Sigmoid colon (tissue), 7 donors: ENCODE data around the gene POU6F2. TPM values are rescaled to one million over a fixed set of nuclear protein-coding genes. Genes with fewer than 3 reads are reported as not detected.

ENCODE experiments used
- DNase-seq: peaks from one replicate; pipeline ENCODE4 v3.0.0-alpha.2; 2019
- H3K27ac ChIP-seq, 4 donors: fragments of 200-600 bp; sonication (generic); one replicate each; pipeline ENCODE4 v1.5.1; 2016 to 2019; ENCODE audit warnings: mild to moderate bottlenecking in 1 of 4
- H3K27me3 ChIP-seq, 3 donors: fragments of 200-600 bp; sonication (generic); one replicate each; pipeline ENCODE4 v1.5.1; 2019; ENCODE audit warnings: mild to moderate bottlenecking in 1 of 3
- H3K36me3 ChIP-seq, 4 donors: fragments of 200-600 bp; sonication (generic); one replicate each; pipeline ENCODE4 v1.5.1; 2016 to 2019
- H3K4me1 ChIP-seq, 4 donors: fragments of 200-600 bp; sonication (generic); one replicate each; pipeline ENCODE4 v1.5.1; 2017 to 2019
- H3K4me3 ChIP-seq, 4 donors: fragments of 200-600 bp; sonication (generic); one replicate each; pipeline ENCODE4 v1.5.1; 2017 to 2019; ENCODE audit warnings: mild to moderate bottlenecking in 2 of 4, moderate library complexity in 1 of 4
- H3K9me3 ChIP-seq, 4 donors: fragments of 200-600 bp in 3 of 4; sonication (generic) in 3 of 4; one replicate each; pipeline versions ENCODE4 v1.5.1 to v1.6.1; 2013 to 2019
- EP300 ChIP-seq, 4 donors: sonication (generic); formaldehyde crosslinking; IDR thresholded peaks; one replicate each; pipeline ENCODE4 v1.6.1; 2017; ENCODE audit warnings: antibody characterized with exemption in 4 of 4
- POLR2A ChIP-seq, 2 donors: fragments of 450-650 bp; IDR thresholded peaks; one replicate each; pipeline ENCODE4 v1.6.1; 2016; ENCODE audit warnings: antibody characterized with exemption in 2 of 2, mild to moderate bottlenecking in 2 of 2, moderate library complexity in 2 of 2
- POLR2AphosphoS5 ChIP-seq, 4 donors: sonication (generic); formaldehyde crosslinking; IDR thresholded peaks; one replicate each; pipeline ENCODE4 v1.6.1; 2017; ENCODE audit warnings: antibody characterized with exemption in 4 of 4
- WGBS, 2 donors: extraction: QIAGEN DNeasy Blood & Tissue Kit; methylation state at CpG; one replicate each; pipeline ENCODE4 v1.1.7; 2013; 5-methylcytosine and 5-hydroxymethylcytosine counted together
- intact Hi-C: fragments of 100-400 bp; cut with DNase I; formaldehyde crosslinking; loops from one replicate; pipeline ENCODE4 v1.15.1; 2023
- polyA plus RNA-seq, 3 donors: library from polyadenylated mRNA; stranded (reverse); fragments of 200-250 nt; gene quantifications; one replicate each; pipeline ENCODE4 v1.2.3, GENCODE V29; 2013
- total RNA-seq, 4 donors: library from RNA; depleted of rRNA; stranded (reverse); fragments of >200 nt; gene quantifications; one replicate each; pipeline ENCODE4 v1.1.0, GENCODE V29; 2016
- TF ChIP-seq, protein P1 (sequence below), 4 experiments: fragments of 450-650 bp in 3 of 4; fragments of 200-600 bp in 1 of 4; IDR thresholded peaks; one replicate each; pipeline ENCODE4 v1.5.1; 2016 to 2019; ENCODE audit warnings: antibody characterized with exemption in 4 of 4, mild to moderate bottlenecking in 3 of 4, moderate library complexity in 2 of 4
- donor health status: healthy with polysubstance abuse.
- donor health status: Bipolar disorder and iron deficiency.
- donor health status: healthy.

Gene POU6F2
- total and polyA plus RNA-seq, 7 donors = 0.04 TPM; not detected in 6

DNA sequence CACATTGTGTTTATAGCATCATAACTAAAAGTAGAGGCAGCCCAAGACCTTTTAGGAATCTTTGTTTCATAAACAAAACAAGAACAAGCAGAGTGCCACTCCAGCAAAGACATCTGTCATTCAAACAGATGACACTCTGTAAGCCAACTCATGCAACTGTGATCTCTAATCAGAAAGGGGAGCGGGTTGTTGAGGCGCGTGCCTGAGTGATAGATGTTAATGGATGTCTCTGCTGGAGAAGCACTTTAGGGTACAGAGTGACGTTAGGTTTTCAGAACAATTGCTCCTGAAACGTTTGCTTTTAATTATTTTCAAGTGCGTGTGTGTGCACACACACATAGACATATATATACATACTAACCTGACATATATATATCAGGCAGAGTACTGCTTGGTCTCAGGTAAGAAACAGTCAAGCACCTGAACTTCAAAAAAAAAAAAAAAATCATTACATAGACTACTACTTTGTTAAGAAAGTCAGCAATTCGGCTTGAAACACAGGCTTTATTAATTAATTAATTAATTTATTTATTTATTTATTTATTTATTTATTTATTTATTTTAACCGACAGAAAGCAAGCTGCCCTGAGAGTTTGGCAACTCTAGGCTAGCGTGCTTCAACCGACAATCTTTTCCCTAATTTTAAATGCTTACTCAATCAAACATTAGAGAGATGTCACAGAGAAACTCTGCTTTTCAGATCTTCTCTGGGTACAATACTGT lies 109.1 kb downstream of the POU6F2 start:
- no peak for DNase-seq
- Histone ChIP-seq H3K27ac (no peak overlapping the region), H3K36me3 (no peaks in the 10 kb centered on the region), H3K4me3 (no peak overlapping the region), H3K4me1 (no peaks in the 10 kb centered on the region), H3K27me3 (no peaks in the 10 kb centered on the region), H3K9me3 (no peaks in the 10 kb centered on the region)
- 84 to 90% methylated on average over 10 of the region's 10 CpGs for WGBS, 2 donors
- TF ChIP-seq POLR2AphosphoS5 (IDR thresholded peaks at IDR 0.05) (no peak), EP300 (IDR thresholded peaks at IDR 0.05) (no peak), POLR2A (IDR thresholded peaks at IDR 0.05) (no peak)
- TF ChIP-seq, protein P1, sequence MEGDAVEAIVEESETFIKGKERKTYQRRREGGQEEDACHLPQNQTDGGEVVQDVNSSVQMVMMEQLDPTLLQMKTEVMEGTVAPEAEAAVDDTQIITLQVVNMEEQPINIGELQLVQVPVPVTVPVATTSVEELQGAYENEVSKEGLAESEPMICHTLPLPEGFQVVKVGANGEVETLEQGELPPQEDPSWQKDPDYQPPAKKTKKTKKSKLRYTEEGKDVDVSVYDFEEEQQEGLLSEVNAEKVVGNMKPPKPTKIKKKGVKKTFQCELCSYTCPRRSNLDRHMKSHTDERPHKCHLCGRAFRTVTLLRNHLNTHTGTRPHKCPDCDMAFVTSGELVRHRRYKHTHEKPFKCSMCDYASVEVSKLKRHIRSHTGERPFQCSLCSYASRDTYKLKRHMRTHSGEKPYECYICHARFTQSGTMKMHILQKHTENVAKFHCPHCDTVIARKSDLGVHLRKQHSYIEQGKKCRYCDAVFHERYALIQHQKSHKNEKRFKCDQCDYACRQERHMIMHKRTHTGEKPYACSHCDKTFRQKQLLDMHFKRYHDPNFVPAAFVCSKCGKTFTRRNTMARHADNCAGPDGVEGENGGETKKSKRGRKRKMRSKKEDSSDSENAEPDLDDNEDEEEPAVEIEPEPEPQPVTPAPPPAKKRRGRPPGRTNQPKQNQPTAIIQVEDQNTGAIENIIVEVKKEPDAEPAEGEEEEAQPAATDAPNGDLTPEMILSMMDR (IDR thresholded peaks at IDR 0.05) = no peak
- intact Hi-C loops = no loop called here

DNA sequence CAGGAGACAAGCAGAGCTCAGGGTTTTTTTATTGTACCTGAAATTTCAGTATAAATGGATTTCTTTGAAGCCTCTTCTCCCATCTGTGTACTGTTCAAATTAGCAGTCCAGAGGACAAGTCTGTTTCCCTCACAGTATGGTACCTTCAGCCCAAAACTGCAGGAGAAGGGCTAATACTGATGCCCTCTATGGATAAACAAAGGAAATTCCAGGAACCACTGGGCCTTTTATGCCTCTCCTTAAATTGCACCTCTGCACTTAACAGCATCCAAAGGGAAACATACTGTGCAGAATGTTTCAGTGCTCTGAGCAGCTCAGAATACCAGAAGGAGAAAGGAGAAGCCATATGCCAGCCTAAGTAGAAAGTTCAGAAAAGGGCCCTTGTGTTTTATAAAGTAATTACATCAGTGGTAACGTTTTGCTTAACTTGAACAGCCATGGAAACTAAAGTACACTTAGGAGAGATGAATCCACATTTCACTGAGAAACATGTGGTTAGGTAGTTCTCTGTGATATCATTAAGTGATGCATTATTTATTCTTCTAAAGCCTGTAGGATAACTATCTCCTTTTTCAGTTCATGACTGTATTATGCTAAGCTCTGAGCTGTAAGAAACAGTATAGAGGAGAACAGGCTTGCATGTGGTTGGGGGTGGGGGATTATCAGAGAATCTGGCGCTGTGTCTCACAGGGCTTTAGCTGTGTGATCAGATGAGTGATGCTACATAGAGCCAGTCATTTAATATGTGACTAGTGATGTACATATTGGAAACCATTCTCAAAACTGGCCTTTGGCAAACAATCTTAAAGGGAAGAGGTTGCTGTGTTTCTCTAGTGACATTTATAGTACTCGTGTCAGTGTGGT lies 111.3 kb downstream of the POU6F2 start:
- DNase-seq = no peak
- 61 to 76% methylated on average over 3 of the region's 3 CpGs for WGBS, 2 donors
- Histone ChIP-seq H3K36me3 (no peaks in the 10 kb centered on the region), H3K27me3 (no peaks in the 10 kb centered on the region), H3K27ac (no peak overlapping the region), H3K4me1 (no peaks in the 10 kb centered on the region), H3K9me3 (no peaks in the 10 kb centered on the region), H3K4me3 (no peak overlapping the region)
- TF ChIP-seq POLR2AphosphoS5 (IDR thresholded peaks at IDR 0.05) = no peak
- intact Hi-C loops = no loop called here

DNA sequence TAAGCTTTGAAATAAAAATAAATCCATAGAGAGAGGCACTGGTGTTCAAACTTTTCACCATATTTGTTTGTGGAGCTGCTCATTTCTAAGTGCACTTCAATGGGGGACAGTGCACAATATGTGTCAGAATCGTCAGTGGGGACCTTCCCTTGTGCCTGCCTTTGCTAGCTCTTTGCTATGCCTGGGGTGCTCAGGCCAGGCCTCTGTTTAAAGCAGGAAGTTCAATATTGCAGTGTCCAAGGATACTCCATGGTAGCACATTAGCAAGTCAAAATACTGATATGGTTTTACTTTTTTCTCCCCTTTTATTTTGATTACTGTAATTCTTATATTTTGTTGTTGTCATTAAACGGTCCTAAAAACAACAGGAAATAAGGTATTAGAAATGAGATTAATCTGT lies 113.4 kb downstream of the POU6F2 start:
- H3K27ac ChIP-seq = no peak overlapping the region
- no peaks in the 10 kb centered on the region for H3K36me3 ChIP-seq
- H3K9me3 ChIP-seq = no peaks in the 10 kb centered on the region
- intact Hi-C loops = no loop called here
- no peaks in the 10 kb centered on the region for H3K27me3 ChIP-seq
- TF ChIP-seq POLR2AphosphoS5 (IDR thresholded peaks at IDR 0.05) (no peak), POLR2A (IDR thresholded peaks at IDR 0.05) (no peak), EP300 (IDR thresholded peaks at IDR 0.05) (no peak)
- TF ChIP-seq, protein P1 (IDR thresholded peaks at IDR 0.05) = no peak
- no peak for DNase-seq
- H3K4me1 ChIP-seq = no peaks in the 10 kb centered on the region
- 61 to 77% methylated on average over 2 of the region's 2 CpGs for WGBS, 2 donors
- H3K4me3 ChIP-seq = no peak overlapping the region

DNA sequence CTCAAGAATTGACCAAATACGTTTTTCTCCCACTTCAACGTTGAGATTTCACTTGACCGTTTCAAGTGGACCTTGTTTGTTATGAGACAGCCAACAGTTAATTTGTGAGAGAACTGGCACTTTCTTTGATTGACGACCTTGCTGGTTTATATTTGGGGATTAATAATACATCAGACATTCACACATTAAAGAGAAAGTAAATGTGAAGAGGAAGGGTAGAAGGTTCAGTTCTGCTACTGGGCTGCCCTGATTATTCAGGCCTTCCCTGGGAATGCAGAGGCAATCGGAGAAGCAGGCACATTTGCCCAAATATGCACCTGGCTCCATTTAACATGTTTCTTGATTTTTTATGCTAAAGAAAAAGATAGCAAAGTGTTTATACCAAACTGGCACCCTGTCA lies 114.1 kb downstream of the POU6F2 start:
- Histone ChIP-seq H3K4me3 (no peak overlapping the region), H3K9me3 (no peaks in the 10 kb centered on the region), H3K27ac (no peak overlapping the region), H3K27me3 (no peaks in the 10 kb centered on the region), H3K4me1 (no peaks in the 10 kb centered on the region), H3K36me3 (no peaks in the 10 kb centered on the region)
- intact Hi-C loops = no loop called here
- DNase-seq = no peak
- TF ChIP-seq POLR2AphosphoS5 (IDR thresholded peaks at IDR 0.05) (no peak), EP300 (IDR thresholded peaks at IDR 0.05) (no peak), POLR2A (IDR thresholded peaks at IDR 0.05) (no peak)
- TF ChIP-seq, protein P1 (IDR thresholded peaks at IDR 0.05) = no peak
- WGBS, 2 donors = 79 to 85% methylated on average over 5 of the region's 5 CpGs

DNA sequence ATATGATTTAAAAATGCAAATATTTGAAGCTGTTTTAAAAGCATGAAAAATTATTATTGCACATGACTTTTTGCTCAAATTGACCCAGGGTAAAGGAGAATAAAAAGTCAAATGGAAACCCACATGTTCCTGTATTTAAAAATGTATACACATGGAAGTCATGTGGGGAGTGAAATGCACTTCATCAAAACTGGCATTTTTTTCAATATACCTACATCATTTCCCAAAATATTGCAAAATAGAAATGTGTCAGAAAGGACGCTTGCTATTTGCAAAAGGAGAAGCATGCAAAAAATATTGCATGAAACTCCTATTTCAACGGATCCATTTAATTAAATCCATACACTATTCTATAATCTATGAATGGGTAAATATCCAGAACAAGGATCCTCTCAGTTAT lies 117.0 kb downstream of the POU6F2 start:
- Histone ChIP-seq H3K27me3 (no peaks in the 10 kb centered on the region), H3K4me1 (no peaks in the 10 kb centered on the region), H3K4me3 (no peak overlapping the region), H3K36me3 (no peaks in the 10 kb centered on the region), H3K9me3 (no peaks in the 10 kb centered on the region), H3K27ac (no peak overlapping the region)
- TF ChIP-seq POLR2AphosphoS5 (IDR thresholded peaks at IDR 0.05) (no peak), POLR2A (IDR thresholded peaks at IDR 0.05) (no peak), EP300 (IDR thresholded peaks at IDR 0.05) (no peak)
- TF ChIP-seq, protein P1 (IDR thresholded peaks at IDR 0.05) = no peak
- intact Hi-C loops = no loop called here
- WGBS, 2 donors = 85 to 89% methylated on average over 2 of the region's 2 CpGs
- DNase-seq = no peak
